GM23248 (cell line): ENCODE data around the gene SEZ6L2. TPM values are rescaled to one million over a fixed set of nuclear protein-coding genes. Genes with fewer than 3 reads are reported as not detected.

Source experiments
- DNase-seq: peaks from one replicate; pipeline ENCODE4 v3.0.0-alpha.2; 2015
- H2AFZ ChIP-seq: fragments of 200-600 bp; sonication (generic); 2 replicates; pipeline ENCODE4 v1.6.1; 2016; ENCODE audit warnings: antibody characterized with exemption
- H3F3A ChIP-seq: fragments of 200-600 bp; sonication (generic); 2 replicates; pipeline ENCODE4 v1.6.1; 2016; ENCODE audit warnings: mild to moderate bottlenecking, antibody characterized with exemption, mixed run types; ENCODE audit not compliant: insufficient read depth
- H3K27ac ChIP-seq: fragments of 200-600 bp; sonication (generic); 2 replicates; pipeline ENCODE4 v1.5.1; 2016; ENCODE audit warnings: mild to moderate bottlenecking
- H3K27me3 ChIP-seq: fragments of 200-600 bp; sonication (generic); replicated peaks from 2 replicates; pipeline ENCODE4 v1.6.1; 2016; ENCODE audit warnings: mild to moderate bottlenecking; ENCODE audit not compliant: insufficient read depth
- H3K36me3 ChIP-seq: fragments of 200-600 bp; sonication (generic); 2 replicates; pipeline ENCODE4 v1.6.1; 2016; ENCODE audit warnings: low read depth, mild to moderate bottlenecking
- H3K4me1 ChIP-seq: fragments of 200-600 bp; sonication (generic); 2 replicates; pipeline ENCODE4 v1.6.1; 2016; ENCODE audit warnings: mild to moderate bottlenecking; ENCODE audit not compliant: insufficient read depth
- H3K4me2 ChIP-seq: fragments of 200-600 bp; sonication (generic); one replicate; pipeline ENCODE4 v1.6.1; 2016; ENCODE audit warnings: mild to moderate bottlenecking; ENCODE audit not compliant: unreplicated experiment
- H3K4me3 ChIP-seq: fragments of 200-600 bp; sonication (generic); 2 replicates; pipeline ENCODE4 v1.5.1; 2016; ENCODE audit warnings: mild to moderate bottlenecking
- H3K79me2 ChIP-seq: fragments of 200-600 bp; sonication (generic); 2 replicates; pipeline ENCODE4 v1.6.1; 2016; ENCODE audit warnings: mild to moderate bottlenecking; ENCODE audit not compliant: insufficient read depth
- H3K9ac ChIP-seq: fragments of 200-600 bp; sonication (generic); 2 replicates; pipeline ENCODE4 v1.6.1; 2016; ENCODE audit warnings: mild to moderate bottlenecking
- H3K9me2 ChIP-seq: fragments of 200-600 bp; sonication (generic); 2 replicates; pipeline ENCODE4 v1.6.1; 2016; ENCODE audit warnings: mixed run types, mild to moderate bottlenecking, moderate library complexity; ENCODE audit not compliant: insufficient read depth
- H3K9me3 ChIP-seq: fragments of 200-600 bp; sonication (generic); one replicate; pipeline ENCODE4 v1.6.1; 2017; ENCODE audit warnings: low read depth
- H4K20me1 ChIP-seq: fragments of 200-600 bp; sonication (generic); 2 replicates; pipeline ENCODE4 v1.6.0; 2016; ENCODE audit not compliant: insufficient read depth
- EZH2 ChIP-seq: fragments of 200-600 bp; sonication (generic); IDR thresholded peaks from 2 replicates; pipeline ENCODE4 v1.6.1; 2018; ENCODE audit warnings: antibody characterized with exemption, mild to moderate bottlenecking; ENCODE audit not compliant: insufficient read depth, poor library complexity, severe bottlenecking
- EZH2phosphoT487 ChIP-seq: fragments of 200-600 bp; sonication (generic); IDR thresholded peaks from 2 replicates; pipeline ENCODE4 v1.6.1; 2018; ENCODE audit warnings: antibody characterized with exemption, moderate library complexity, mild to moderate bottlenecking, low read depth; ENCODE audit not compliant: insufficient read depth
- WGBS, 2 experiments: methylation state at CpG; one replicate each; pipeline ENCODE4 v1.1.6; 2015 to 2017; ENCODE audit warnings: low lambda C conversion rate in 2 of 2, low coverage in 1 of 2; ENCODE audit errors: missing lambda C conversion rate in 2 of 2; 5-methylcytosine and 5-hydroxymethylcytosine counted together
- in situ Hi-C: fragments of 300-500 bp; cut with MboI; formaldehyde crosslinking; loops from 2 replicates; pipeline ENCODE4 v1.15.0; 2020
- polyA plus RNA-seq: library from polyadenylated mRNA; unstranded; fragments of >200 nt; fragmentation: Nextera tagmentation; extraction: Ambion mirVana; gene quantifications from 2 replicates; pipeline ENCODE4 v1.2.1, GENCODE V29; 2016
- total RNA-seq: library from RNA; depleted of rRNA; stranded (reverse); fragments of >200 nt; shearing (Covaris generic); gene quantifications from 2 replicates; pipeline ENCODE4 v1.2.3, GENCODE V29; 2014

SEZ6L2 gene
- total and polyA plus RNA-seq, 2 experiments from 2014 or later, result 6.9 to 34.7 TPM

DNA sequence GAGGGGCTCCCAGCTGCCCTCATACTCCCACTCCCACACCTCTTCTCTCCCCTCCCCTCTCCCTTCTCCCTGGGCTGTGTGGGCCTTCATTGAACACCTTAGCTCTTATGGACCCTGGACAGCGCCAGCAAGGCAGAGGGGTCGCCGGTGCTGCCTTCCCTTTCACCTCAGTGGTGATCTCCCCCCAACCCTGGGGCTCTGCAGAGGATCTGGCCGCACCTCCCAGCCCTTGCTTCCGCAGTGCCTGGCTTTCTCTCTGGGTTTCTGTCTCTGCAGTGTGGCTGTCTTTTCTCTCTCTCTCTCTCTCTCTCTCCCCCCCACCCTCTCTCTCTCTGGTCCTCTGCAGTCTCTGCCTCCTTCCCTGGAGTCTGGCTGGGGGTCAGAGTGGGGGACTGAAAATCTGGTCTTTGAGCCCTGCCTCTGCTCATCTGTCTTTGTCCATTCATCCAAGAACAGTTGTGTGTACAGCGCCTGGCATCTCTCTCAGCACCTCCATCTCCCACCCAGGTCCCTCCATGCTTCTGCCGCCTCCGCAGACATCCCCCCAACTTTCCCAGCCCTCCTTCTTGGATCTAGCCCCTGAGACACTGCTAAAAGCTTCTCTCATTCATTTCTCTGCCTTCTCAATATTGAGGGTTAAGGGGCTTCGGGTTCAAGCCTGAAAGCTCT, 1.1 kb downstream of the SEZ6L2 start:
- Histone ChIP-seq H3K9me2 (no peaks in the 10 kb centered on the region), H4K20me1 (no peaks in the 10 kb centered on the region), H3K36me3 (no peaks in the 10 kb centered on the region), H3K9me3 (no peaks in the 10 kb centered on the region), H3K27me3 (no peaks in the 10 kb centered on the region), H3K4me1 (peaks cover 9% of the 10 kb centered on the region), H3K4me2 (peak overlapping the region; percentile 58), H3F3A (no peaks in the 10 kb centered on the region), H3K27ac (no peak overlapping the region), H3K9ac (peak overlapping the region; percentile 79), H3K79me2 (peaks cover 23% of the 10 kb centered on the region), H3K4me3 (peak overlapping the region; percentile 82), H2AFZ (peak overlapping the region; percentile 82)
- WGBS, 2 experiments, result 4 to 6% methylated on average over 9 of the region's 9 CpGs
- TF ChIP-seq EZH2 (no peak), EZH2phosphoT487 (no peak)
- DNase-seq, result no peak
- in situ Hi-C loops, result no loop called here

DNA sequence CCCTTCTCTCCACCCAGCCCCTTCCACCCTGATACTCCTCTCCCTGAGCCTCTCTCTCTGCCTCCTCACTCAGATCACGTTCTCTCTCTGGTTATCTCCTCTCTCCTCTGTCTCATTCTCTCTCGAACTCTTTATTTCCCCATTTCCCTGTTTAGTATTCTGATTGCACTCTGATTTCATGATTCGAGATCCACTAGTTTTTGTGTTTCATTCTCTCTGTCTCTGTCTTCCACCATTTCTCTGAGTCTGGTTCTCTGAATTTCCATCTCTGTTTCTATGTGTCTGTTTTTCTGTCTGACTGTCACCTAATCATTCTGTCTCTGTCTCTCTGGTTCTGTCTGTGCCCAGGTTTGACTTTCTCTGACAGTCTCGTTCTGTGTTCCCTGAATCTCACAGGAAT, 2.0 kb downstream of the SEZ6L2 start:
- no peak for DNase-seq
- H3K27ac ChIP-seq, result no peak overlapping the region
- no peak overlapping the region for H2AFZ ChIP-seq
- H3K27me3 ChIP-seq, result no peaks in the 10 kb centered on the region
- peaks cover 13% of the 10 kb centered on the region for H3K79me2 ChIP-seq
- 77 to 80% methylated on average over 4 of the region's 4 CpGs for WGBS, 2 experiments
- in situ Hi-C loops, result no loop called here
- H3K9me3 ChIP-seq, result no peaks in the 10 kb centered on the region
- no peaks in the 10 kb centered on the region for H3K9me2 ChIP-seq
- TF ChIP-seq EZH2phosphoT487, result no peak
- TF ChIP-seq EZH2, result no peak
- no peak overlapping the region for H3K4me2 ChIP-seq
- no peak overlapping the region for H3K4me3 ChIP-seq
- H3K9ac ChIP-seq, result no peak overlapping the region
- no peaks in the 10 kb centered on the region for H3F3A ChIP-seq
- H3K4me1 ChIP-seq, result peaks cover 9% of the 10 kb centered on the region
- H4K20me1 ChIP-seq, result no peaks in the 10 kb centered on the region
- H3K36me3 ChIP-seq, result no peaks in the 10 kb centered on the region

- no peak overlapping the region for H3K4me2 ChIP-seq
- in situ Hi-C loops, result no loop called here
- no peak for DNase-seq
- H3K27me3 ChIP-seq, result no peaks in the 10 kb centered on the region
- H3K9me3 ChIP-seq, result no peaks in the 10 kb centered on the region
- no peaks in the 10 kb centered on the region for H3F3A ChIP-seq
- no peak for TF ChIP-seq EZH2
- no peak for TF ChIP-seq EZH2phosphoT487
- no peak overlapping the region for H3K27ac ChIP-seq
- H3K9me2 ChIP-seq, result no peaks in the 10 kb centered on the region
- H3K9ac ChIP-seq, result no peak overlapping the region
- no peaks in the 10 kb centered on the region for H4K20me1 ChIP-seq
- no peak overlapping the region for H2AFZ ChIP-seq
- peaks cover 5% of the 10 kb centered on the region; the same call in 1 of the 2 replicates for H3K4me1 ChIP-seq
- no peaks in the 10 kb centered on the region for H3K36me3 ChIP-seq
- peaks cover 8% of the 10 kb centered on the region for H3K79me2 ChIP-seq
- H3K4me3 ChIP-seq, result no peak overlapping the region
- WGBS, 2 experiments, result 42 to 52% methylated on average over 2 to 14 of the region's 15 CpGs
Observed at GRCh38 chr16:29896841-29897240, 2.5 kb downstream of the SEZ6L2 start.

DNA sequence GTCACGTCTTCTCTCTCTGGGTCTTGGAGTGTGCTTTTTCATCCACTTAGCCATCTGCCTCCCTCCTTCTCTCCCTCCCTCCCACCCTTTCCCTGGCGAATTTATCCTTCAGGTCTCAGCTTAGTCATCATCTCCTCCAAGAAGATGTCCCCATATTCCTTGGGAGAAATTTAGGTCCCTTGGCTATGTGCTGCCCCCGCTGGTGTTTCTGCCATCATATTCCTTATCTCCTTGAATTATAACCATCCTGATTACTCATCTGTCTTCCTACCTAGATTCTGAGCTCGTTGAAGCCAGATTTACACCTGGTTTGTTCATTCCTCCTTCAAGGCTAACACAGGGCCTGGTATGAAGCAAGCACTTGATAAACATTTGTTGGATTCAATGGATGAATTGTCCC, 5.0 kb downstream of the SEZ6L2 start:
- H3K4me1 ChIP-seq, result no peaks in the 10 kb centered on the region
- no peak for DNase-seq
- H3F3A ChIP-seq, result no peaks in the 10 kb centered on the region
- no peak overlapping the region for H2AFZ ChIP-seq
- H3K4me2 ChIP-seq, result no peak overlapping the region
- TF ChIP-seq EZH2 (no peak), EZH2phosphoT487 (no peak)
- in situ Hi-C loops, result no loop called here
- no peaks in the 10 kb centered on the region for H3K36me3 ChIP-seq
- no peaks in the 10 kb centered on the region for H3K9me2 ChIP-seq
- no peaks in the 10 kb centered on the region for H3K9me3 ChIP-seq
- no peak overlapping the region for H3K4me3 ChIP-seq
- no peaks in the 10 kb centered on the region for H3K79me2 ChIP-seq
- no peak overlapping the region for H3K9ac ChIP-seq
- no peaks in the 10 kb centered on the region for H3K27me3 ChIP-seq
- no peak overlapping the region for H3K27ac ChIP-seq
- WGBS, 2 experiments, result 68 to 75% methylated on average over 4 of the region's 4 CpGs
- H4K20me1 ChIP-seq, result no peaks in the 10 kb centered on the region

DNA sequence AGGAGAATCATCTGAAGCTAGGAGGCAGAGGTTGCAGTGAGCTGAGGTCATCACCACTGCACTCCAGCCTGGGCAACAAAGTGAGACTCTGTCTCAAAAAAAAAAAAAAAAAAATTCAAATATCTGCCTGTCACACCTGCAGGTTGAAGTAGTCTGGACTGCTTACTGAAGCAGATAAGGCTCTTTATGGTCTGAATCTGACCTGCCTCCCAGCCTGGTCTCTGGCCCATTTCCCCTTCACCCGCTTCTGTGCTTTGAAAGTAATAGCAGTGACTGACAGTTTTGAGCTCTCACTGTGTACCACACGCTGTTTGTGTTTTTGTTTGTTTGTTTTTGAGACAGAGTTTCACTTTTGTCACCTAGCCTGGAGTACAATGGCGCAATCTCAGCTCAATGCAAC, 5.8 kb downstream of the SEZ6L2 start:
- in situ Hi-C loops, result no loop called here
- no peak overlapping the region for H3K27ac ChIP-seq
- no peaks in the 10 kb centered on the region for H3K36me3 ChIP-seq
- TF ChIP-seq EZH2phosphoT487, result no peak
- no peak for TF ChIP-seq EZH2
- H3K9ac ChIP-seq, result no peak overlapping the region
- no peaks in the 10 kb centered on the region for H3K9me3 ChIP-seq
- H2AFZ ChIP-seq, result no peak overlapping the region
- no peak overlapping the region for H3K4me2 ChIP-seq
- no peaks in the 10 kb centered on the region for H3K4me1 ChIP-seq
- H3K4me3 ChIP-seq, result no peak overlapping the region
- H3K27me3 ChIP-seq, result no peaks in the 10 kb centered on the region
- DNase-seq, result no peak
- no peaks in the 10 kb centered on the region for H3K9me2 ChIP-seq
- no peaks in the 10 kb centered on the region for H3F3A ChIP-seq
- no peaks in the 10 kb centered on the region for H3K79me2 ChIP-seq
- 84 to 85% methylated on average over 3 of the region's 3 CpGs for WGBS, 2 experiments
- H4K20me1 ChIP-seq, result no peaks in the 10 kb centered on the region
